GM18873 (cell line): ENCODE measurements around the gene CASQ2.

Experiments
- ATAC-seq: cut with Tn5 transposase; IDR thresholded peaks from one replicate; pipeline ENCODE4 v1.9.1; 2021; ENCODE audit warnings: mild to moderate bottlenecking, moderate library complexity, moderate number of reproducible peaks; ENCODE audit not compliant: unreplicated experiment, low FRiP score

Gene CASQ2

DNA sequence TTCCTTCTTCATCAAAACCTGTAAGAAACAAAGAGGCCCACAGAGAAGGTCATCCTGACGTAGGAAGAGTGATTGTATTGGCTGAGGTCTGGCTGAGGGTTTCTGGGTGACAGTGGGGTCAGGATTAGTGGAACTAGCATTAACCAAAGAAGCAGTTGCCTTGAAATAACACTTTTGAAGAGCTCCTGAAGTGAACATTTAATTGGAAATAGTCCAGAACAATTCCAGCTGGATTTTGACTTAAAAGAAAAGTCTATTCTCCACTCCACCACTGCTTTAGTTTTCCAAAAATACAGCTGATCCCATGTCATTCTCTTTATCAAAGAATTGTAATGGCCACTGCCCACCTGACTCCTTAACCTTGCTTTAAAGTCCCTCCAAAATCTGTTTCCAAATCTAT is 27.7 kb downstream of the CASQ2 start:
- no peak for ATAC-seq

DNA sequence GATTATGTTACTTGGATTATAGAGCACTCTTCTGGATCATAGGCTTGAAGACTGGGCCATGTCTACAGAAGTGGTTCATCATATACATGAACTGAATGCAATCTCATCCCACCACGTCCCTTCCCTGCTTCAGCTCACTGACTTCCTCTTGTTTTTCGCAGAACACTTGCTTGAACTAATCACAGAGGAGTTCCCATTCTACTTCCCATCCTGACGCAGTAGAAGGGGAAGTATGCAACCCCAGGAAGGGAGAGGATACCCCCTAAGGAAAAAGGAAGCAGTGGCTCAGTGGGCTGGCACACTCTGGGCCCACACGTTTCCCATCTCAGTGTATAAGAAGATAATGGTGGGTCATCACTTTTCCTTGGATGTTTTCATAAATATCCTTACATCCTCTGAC is 36.2 kb downstream of the CASQ2 start:
- no peak for ATAC-seq

DNA sequence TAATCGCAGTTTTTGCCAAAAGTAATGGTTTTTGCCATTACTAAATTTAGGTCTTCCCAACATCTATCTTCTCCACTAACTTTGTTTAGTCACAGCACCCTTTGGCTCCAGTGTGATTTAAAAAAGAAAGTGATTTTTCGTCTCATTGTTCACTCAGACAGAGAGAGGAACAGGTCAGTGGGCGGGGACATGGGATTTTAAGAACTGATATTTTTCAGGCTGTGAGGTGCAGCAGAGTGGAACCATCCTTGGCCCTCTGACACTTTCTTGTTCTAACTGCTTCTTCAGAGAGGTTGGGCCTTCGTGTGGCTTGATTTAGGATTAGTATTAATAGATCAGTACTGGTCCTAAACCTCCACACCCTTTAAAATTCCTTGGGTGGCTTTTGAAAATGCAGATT is 38.8 kb downstream of the CASQ2 start:
- ATAC-seq: peak; percentile 49

DNA sequence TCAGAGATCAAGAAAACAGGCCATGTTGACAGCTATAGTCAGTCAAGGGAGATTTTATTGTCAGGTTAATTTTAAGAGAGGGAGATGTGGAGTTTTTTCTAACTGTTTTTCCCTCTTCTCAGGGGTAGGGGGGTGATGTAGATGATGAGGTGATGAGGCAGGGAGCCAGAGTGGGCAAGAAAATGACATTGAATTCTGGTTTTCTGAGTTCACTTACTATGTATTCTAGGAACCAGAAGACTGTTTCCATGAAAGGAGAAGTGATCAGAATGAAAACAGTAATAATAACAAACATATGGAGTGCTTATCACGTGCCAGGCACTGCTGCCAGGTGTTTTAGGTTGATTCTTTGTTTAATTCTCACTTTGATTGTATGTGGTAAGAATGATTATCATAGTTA is 40.2 kb downstream of the CASQ2 start:
- ATAC-seq: no peak

DNA sequence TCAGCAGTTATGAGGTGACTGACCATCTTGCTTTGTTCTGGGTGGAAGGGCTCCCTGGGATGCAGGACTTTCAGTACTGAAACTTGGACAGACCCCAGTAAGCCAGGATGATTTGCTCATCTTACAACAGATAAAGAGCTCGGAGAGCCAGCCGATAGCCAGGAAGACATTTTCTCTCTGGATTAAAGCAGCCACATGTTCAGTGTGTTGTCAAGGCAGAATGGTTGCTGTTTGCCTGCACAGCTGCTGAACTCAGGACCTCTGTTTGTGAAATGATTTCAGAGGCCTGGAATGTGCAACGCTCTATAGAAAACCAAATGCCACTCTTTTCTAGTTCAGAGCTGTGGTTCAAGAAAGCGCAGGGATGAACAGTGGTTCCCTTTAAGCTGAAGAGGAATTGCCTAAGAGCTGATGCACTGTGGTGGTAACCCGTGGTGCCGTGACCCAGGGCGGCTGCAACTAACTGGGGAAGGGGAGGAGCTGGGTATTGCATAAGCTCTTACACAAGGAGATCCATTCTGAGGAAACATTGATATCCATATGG is 40.7 kb downstream of the CASQ2 start:
- ATAC-seq: no peak

DNA sequence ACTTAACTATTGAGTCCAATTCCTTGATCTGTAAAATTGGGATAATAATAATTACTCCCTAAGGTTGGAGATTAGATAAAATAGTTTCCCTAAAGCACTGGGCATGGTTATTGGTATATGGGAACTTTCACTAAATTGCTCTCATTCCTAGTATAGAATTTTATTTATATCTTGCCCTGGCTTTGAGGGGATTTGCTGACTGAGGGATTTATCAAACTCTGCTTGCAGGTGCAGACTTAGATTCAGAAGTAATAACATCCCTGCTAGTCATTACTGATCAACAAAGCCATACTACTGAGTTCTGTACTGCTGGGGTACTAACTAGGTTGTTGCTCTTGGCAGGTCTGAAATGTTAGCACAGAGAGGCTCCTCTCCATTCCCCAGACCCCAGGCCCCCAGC is 41.9 kb downstream of the CASQ2 start:
- no peak for ATAC-seq

DNA sequence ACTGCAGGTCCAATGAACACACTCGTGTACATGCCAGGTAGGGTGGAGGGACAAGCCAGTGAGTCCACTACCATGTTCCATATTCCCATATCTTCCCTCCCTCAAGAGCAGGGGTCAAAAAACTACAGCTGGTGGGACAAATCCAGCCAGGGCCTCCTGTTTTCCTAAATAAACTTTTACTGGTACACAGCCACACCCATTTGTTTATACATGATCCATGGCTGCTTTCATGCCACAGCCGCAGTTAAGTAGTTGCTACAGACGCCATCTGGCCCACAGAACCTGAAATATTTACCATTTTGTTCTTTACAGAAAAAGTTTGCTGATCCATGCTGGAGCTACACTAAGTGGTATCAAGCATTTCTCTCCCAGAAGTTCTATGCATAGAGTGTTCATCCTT is 42.4 kb downstream of the CASQ2 start:
- no peak for ATAC-seq

DNA sequence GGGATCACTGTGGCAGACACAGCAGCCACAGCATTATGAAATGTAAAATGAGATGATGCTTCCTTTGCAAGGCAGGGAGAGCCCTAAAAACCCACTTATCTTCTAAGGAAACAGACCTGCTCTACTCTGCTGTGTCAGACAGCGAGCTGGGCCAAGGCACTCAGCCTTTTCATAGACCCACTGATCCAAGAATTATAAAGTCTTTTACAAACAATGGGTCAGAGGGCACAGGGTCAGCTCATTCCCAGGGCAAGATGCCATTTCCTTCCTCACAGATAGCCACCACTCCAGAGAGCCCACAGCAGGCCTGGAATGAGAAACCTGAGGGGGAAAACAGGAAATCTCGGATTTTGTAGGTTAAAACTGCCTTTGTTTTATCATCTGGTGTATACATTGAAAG is 42.9 kb downstream of the CASQ2 start:
- no peak for ATAC-seq

DNA sequence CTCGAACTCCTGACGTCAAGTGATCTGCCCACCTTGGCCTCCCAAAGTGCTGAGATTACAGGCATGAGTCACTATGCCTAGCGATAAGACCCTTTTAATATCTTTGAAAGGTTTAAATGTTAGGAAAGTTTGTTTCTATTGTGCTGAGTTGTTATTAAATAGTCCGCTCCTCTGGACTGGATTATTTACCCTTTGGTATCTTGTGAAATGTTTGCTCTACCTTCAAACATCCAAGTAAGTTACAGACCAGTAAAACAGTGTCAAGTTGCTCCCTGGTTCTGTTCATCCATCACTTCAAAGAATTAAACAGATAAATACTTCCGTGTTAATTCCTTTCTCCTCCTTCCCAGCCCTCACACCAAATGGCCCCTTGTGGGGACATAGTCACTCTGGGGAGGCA is 44.8 kb downstream of the CASQ2 start:
- no peak for ATAC-seq

DNA sequence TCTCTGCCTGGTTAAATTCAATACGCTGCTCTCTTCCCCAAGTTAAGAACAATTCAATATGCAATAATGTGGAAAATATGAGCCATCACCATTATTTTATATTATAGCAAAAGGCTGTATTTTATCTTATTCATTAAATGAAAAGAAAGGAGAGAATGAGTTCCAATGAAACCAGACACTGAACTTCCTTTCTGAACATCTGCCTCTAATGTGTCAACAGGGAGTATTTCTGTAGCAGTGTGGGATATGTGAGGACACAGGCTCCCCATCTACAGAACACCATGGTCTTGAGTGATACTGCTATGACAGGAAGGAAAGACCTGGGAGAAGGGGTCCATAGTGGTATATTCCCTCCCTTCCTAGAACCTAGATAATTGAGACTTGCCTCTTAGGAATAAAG is 46.3 kb downstream of the CASQ2 start:
- no peak for ATAC-seq

DNA sequence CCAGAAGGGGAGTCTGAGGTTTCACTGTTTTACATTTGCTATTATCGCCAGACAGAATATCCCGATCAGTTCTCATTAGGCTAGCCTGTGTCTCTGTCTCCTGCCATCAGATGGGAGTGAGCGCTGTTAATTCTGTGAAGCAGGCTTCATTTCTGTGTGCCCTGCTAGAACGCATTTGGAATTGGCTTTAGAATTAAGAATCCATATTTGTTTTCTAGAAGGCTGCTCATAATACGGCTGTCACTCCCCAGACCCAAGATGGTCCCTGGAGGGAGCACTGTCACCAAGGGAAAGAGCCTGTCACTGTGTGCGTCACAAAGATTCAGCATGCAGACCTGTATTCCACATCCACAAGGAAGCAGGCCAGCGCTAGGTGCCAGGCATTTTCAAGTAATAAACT is 49.2 kb downstream of the CASQ2 start:
- no peak for ATAC-seq

DNA sequence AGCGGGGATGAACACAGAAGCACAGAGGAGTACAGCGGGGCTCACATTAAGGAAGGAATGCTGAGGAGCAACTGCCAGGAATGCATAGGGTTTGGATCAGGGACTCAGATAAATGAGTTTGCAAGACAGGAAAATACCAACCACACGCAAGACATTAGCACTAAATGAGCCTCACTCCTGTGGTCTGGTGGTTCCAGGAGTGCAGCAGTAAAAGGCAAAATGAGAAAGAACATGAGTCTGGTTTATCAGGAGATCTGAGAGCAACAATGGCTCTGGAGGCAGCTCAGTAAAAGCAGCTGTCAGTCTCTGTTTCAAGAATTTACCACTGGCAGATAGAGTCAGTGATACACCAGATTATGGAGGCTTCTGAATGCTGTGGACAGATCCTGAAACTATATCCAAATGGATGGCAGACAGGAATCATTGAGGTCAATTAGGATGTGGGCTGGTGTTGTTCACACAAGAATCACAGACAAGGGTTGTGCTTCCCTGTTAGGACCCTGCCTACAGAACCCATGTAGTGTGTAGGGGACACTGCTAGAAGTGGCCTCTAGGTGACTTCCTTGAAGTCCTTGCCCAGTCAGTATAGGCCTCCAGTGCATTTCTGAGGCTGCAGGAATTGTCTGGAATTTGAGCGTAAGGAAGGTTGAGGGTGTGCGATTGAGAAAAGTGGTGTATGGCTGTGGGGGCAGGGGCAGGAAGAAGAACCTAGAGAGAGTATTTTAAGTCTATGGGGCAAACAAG is 50.3 kb downstream of the CASQ2 start:
- ATAC-seq: no peak

DNA sequence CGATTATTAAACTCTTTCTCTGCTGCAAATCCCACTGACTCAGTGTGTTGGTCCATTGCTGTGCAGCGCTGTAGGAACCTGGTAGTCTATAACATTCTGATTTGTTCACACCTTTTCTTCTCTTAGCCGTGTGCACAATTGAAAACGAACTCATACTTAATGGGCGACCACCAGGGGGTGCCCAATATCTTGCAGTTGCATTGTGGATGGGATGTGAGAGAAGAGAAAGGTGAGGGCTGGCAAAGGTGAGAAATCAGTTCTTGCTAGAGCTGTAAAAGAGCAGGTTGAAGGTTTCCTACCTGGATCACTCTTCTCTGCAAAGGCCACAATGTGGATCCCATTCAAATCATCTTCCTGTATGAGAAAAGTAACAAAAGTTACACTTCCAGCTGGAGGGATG is 51.0 kb downstream of the CASQ2 start:
- ATAC-seq: no peak

DNA sequence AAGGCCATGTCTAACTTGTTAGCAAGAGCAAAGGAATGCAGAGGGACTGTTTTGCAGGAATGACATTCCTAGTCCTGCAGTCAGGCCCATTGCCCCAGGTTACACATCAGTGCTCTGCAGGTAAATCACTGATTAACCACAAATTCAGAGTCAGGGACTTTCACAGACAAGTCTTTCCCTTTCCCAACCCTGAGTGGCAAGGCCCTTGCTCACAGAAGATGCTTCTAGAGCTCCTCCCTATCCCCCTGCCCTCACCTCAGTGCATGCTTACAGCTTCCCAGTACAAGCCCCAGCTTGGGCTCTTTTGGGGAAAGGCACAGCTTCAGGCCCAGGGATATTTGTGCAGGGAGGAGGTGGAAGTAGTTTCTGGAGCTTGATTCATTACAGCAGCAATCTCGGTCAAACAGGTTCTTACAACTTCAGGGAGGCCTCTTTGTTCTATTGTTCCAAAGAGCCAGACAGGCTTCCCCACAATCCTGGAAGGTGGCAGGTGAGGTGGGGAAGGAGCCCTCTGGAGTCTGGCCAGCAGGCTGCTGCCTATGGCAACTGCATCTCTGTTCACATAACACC is 53.9 kb downstream of the CASQ2 start:
- no peak for ATAC-seq

DNA sequence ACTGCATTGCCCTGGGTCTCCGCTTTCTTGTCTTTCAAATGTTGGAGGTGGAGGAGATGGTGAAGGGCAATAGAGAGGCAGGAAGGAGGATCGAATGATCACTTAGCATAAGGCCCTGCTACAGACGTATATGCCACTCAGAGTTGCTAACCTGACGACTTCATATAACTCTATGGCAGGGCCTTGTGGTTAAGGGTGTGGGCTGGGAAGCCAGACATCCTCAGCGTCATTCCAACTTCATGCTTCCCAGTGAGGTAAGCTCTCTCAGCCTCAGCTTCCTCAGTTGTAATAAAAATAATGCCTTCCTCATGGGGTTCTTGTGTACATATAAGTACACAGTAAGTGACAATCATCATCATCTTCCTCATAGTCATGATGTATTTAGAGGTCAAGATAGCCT is 54.6 kb downstream of the CASQ2 start:
- ATAC-seq: no peak

DNA sequence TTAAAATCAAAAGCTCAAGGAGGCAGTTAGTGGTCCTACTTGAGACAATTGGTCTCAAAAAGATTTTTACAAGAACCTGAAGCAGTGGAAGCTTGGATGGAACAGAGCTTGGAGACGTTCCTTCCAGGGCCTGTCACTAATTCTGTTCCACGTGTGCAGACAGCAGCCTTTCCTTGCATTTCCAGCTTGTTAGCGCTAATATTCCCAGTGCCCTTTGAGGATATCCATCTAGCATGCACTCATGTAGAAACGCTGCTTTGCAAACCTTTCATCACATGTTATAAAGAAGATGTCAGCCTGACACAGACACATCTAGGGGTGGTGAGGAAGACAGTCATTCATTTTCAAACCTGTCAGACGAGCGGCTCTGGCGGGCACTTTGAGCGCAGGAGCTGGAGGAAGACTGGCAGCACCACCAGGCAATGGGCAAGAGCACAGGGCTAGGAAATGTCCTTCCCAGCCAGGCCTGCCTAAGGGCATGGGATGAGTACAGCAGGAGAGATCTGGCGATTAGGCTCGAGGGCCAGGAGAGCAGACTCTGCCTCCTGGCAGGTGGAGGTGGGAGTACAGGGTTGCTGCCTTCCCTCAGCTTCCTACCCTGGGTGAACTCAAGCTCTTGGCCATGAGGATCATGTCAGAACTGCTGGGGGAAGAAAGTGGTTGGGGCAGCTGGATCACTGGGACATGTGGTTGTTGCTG is 55.5 kb downstream of the CASQ2 start:
- ATAC-seq: no peak

DNA sequence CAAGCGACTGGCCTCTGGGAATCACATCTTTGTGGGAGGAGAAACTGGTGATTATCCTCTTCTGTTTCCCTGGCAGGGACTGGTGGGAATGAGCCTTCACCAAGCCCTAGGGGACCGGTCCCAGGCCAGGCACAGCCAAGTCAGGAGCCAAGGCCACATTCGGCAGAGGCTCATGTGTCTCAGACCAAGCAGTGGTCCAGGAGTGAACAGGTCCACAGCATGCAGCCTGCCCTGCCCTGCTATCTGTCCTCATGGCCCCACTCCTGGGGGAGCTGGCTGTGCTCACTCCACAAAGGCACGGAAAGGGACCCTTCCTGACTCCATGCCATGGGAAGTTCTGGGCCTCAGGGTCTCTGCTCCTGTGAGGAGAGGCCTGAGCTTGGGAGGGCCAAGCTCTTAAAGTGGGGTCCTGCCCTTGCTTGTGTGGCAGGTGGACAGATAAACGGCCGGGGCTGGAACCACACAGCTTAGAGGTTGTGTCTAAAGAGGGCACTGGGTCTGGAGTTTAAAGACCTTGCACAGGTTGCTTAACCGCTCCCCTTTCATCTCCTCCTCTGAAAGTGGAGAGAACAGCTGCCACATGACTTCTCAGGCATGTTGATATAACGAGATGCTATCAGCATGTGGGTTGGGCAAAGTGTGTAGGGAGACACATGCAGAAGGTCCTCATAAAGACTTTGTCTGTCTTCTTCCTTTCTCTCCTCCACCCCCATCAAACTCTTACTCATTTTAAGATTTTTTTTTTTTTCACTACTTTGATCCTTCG is 57.5 kb downstream of the CASQ2 start:
- no peak for ATAC-seq

DNA sequence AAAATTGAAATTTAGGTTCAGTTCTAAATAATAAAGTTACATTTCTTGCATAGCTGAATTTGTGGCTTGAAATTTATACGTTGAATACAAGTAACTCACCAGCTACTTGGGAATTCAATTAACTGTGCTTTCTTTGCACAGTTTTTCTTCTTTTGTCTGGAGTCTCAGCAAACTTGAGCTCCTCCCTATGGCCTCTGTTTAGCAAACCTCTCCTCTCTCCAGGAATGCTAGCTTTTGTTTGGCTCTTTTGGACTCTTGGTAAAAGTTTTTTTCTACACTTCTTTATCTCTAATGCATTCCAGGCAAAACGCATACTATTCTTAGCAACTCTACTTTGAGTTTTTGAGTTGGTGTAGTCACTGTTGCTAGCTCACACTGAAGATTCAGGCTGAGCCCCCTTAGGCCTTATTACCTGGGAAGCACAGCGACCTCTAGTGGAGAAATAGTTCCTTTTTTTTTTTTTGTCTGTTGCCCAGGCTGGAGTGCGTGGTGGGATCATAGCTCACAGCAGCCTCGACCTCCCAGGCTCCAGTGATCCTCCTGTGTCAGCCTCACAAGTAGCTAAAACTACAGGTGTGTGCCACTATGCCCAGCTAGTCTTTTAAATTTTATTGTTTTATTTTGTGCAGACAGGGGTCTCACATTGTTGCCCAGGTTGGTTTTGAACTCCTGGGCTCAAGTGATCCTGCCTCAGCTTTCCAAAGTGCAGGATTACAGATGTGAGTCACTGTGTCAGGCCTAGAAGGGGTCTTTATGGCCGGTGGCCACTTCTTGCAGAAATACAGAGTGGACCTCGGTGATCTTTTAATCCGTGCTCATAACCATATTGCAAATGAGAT is 61.7 kb downstream of the CASQ2 start:
- no peak for ATAC-seq

DNA sequence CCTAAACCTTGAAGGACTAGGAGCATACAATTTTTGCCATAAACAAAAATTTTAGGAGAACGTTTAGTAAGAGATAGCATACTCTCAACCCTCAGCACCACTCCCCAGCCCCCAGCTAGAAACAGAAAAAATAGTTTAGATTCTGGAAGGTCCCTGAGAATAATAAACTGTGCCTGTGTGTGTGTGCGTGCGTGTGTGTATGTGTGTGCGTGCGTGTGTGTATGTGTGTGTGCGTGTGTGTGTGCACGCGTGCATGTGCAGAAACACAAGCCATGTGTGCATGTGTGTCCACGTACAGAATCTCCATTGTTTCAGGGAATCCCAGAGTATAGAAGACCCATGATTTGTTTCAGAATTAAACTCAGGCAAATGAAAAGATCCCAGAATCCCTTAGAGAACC is 62.6 kb downstream of the CASQ2 start:
- no peak for ATAC-seq
